ENCODE results near the gene FCHSD2.

DNA sequence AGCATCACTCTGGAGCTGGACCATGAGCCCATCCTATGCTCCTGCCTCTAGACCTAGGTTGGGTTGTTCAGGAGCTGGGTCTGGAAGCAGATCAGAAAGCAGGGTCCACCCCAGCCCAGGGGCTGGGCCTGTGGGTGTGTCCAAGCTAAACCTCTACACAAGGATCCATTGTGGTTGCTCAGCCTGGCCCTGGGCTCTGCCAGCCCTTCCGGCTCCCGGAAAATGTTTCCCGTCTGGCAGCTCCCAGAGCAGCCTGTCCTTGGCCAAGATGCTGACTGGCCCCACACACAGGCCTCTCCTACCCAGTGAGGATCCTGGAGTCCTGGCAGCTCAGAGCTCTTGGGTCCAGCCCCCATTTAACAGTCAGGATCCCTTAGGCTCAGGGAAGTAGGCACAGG lies 35.3 kb upstream of the FCHSD2 start:
- TF ChIP-seq JUND (IDR thresholded peaks at IDR 0.05; ENCODE audit: low read length) (no peak), ASH2L (IDR thresholded peaks at IDR 0.05; ENCODE audit: low read length) (no peak), EGR1 (IDR thresholded peaks at IDR 0.05; ENCODE audit: borderline replicate concordance, low read depth, low read length) (no peak), PHF8 (conservative IDR thresholded peaks at IDR 0.05; ENCODE audit: low read depth, low read length) (no peak), POLR2AphosphoS5 (IDR thresholded peaks at IDR 0.05; ENCODE audit: low read depth, low read length) (no peak), HDAC2 (IDR thresholded peaks at IDR 0.05; ENCODE audit: borderline replicate concordance in 1 of 2, low read depth in 2 of 2, low read length in 2 of 2) (no peak), JUN (IDR thresholded peaks at IDR 0.05; ENCODE audit: low read depth, low read length) (no peak), POLR2A (IDR thresholded peaks at IDR 0.05; ENCODE audit: control extremely low read depth in 1 of 2, low read depth in 2 of 2, low read length in 2 of 2) (no peak), SP1 (IDR thresholded peaks at IDR 0.05; ENCODE audit: low read depth, low read length) (no peak), GABPA (IDR thresholded peaks at IDR 0.05; ENCODE audit: borderline replicate concordance, insufficient read depth, low read length) (no peak)
- TF ChIP-seq, protein P1, sequence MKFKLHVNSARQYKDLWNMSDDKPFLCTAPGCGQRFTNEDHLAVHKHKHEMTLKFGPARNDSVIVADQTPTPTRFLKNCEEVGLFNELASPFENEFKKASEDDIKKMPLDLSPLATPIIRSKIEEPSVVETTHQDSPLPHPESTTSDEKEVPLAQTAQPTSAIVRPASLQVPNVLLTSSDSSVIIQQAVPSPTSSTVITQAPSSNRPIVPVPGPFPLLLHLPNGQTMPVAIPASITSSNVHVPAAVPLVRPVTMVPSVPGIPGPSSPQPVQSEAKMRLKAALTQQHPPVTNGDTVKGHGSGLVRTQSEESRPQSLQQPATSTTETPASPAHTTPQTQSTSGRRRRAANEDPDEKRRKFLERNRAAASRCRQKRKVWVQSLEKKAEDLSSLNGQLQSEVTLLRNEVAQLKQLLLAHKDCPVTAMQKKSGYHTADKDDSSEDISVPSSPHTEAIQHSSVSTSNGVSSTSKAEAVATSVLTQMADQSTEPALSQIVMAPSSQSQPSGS (IDR thresholded peaks at IDR 0.05; ENCODE audit: low read length) = no peak
- TF ChIP-seq, protein P2, sequence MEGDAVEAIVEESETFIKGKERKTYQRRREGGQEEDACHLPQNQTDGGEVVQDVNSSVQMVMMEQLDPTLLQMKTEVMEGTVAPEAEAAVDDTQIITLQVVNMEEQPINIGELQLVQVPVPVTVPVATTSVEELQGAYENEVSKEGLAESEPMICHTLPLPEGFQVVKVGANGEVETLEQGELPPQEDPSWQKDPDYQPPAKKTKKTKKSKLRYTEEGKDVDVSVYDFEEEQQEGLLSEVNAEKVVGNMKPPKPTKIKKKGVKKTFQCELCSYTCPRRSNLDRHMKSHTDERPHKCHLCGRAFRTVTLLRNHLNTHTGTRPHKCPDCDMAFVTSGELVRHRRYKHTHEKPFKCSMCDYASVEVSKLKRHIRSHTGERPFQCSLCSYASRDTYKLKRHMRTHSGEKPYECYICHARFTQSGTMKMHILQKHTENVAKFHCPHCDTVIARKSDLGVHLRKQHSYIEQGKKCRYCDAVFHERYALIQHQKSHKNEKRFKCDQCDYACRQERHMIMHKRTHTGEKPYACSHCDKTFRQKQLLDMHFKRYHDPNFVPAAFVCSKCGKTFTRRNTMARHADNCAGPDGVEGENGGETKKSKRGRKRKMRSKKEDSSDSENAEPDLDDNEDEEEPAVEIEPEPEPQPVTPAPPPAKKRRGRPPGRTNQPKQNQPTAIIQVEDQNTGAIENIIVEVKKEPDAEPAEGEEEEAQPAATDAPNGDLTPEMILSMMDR (IDR thresholded peaks at IDR 0.05; ENCODE audit: control extremely low read depth in 1 of 3, insufficient read depth in 1 of 3, low read depth in 1 of 3, low read length in 3 of 3) = no peak
- TF ChIP-seq, protein P3, sequence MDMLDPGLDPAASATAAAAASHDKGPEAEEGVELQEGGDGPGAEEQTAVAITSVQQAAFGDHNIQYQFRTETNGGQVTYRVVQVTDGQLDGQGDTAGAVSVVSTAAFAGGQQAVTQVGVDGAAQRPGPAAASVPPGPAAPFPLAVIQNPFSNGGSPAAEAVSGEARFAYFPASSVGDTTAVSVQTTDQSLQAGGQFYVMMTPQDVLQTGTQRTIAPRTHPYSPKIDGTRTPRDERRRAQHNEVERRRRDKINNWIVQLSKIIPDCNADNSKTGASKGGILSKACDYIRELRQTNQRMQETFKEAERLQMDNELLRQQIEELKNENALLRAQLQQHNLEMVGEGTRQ (IDR thresholded peaks at IDR 0.05; ENCODE audit: low read length) = no peak
- TF ChIP-seq, protein P4, sequence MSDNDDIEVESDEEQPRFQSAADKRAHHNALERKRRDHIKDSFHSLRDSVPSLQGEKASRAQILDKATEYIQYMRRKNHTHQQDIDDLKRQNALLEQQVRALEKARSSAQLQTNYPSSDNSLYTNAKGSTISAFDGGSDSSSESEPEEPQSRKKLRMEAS (IDR thresholded peaks at IDR 0.05) = no peak
